CD4-positive, alpha-beta memory T cell (primary cell): ENCODE measurements around the gene IL20RA. TPM values are rescaled to one million over a fixed set of nuclear protein-coding genes. Genes with fewer than 3 reads are reported as not detected.
"Not testable (repeated sequence)": the region's sequence is repeated elsewhere in the genome, so short reads cannot be mapped to it uniquely, and the experiment has no call there.

Experiments used
- CTCF ChIA-PET: fragments of 350-600 bp; sonication (Branson Sonifier 250); formaldehyde crosslinking; loops from one replicate; lab custom pipeline; 2021; ENCODE audit warnings: inconsistent platforms; ENCODE audit not compliant: partially characterized antibody; lab: Charles Lee
- POLR2A ChIA-PET: fragments of 350-600 bp; sonication (Branson Sonifier 250); formaldehyde crosslinking; loops from one replicate; lab custom pipeline; 2021; ENCODE audit not compliant: partially characterized antibody; lab: Charles Lee
- DNase-seq, 5 donors: peaks; one replicate each; pipeline versions ENCODE4 v3.0.0 to v3.0.0-alpha.2; 2020 to 2022; ENCODE audit warnings: mixed read lengths in 1 of 5
- H3K27ac ChIP-seq: one replicate; pipeline ENCODE4 v1.7.0; 2013; ENCODE audit warnings: low read depth, low read length
- H3K27me3 ChIP-seq: 2 replicates; pipeline ENCODE4 v1.7.0; 2013; ENCODE audit warnings: mild to moderate bottlenecking, low read length, moderate library complexity; ENCODE audit not compliant: insufficient read depth
- H3K36me3 ChIP-seq: 2 replicates; pipeline ENCODE4 v1.7.0; 2013; ENCODE audit warnings: mild to moderate bottlenecking, low read length, moderate library complexity; ENCODE audit not compliant: insufficient read depth
- H3K4me1 ChIP-seq: 2 replicates; pipeline ENCODE4 v1.7.0; 2013; ENCODE audit warnings: mild to moderate bottlenecking, low read length, moderate library complexity; ENCODE audit not compliant: insufficient read depth
- H3K4me3 ChIP-seq, 2 donors: one replicate each; pipeline ENCODE4 v1.7.0; 2013; ENCODE audit warnings: low read length in 2 of 2, mild to moderate bottlenecking in 1 of 2
- H3K9me3 ChIP-seq, 2 donors: one replicate each; pipeline ENCODE4 v1.7.0; 2013; ENCODE audit warnings: low read length in 2 of 2, control low read depth in 1 of 2; ENCODE audit not compliant: control insufficient read depth in 1 of 2
- H3K27ac Mint-ChIP-seq, 7 donors: one replicate each; pipeline ENCODE4 v1.8.0; 2020 to 2021; ENCODE audit warnings: mixed read lengths in 7 of 7, mild to moderate bottlenecking in 6 of 7, inconsistent platforms in 3 of 7, moderate library complexity in 3 of 7
- H3K27me3 Mint-ChIP-seq, 2 donors: one replicate each; pipeline ENCODE4 v1.8.0; 2020 to 2021; ENCODE audit warnings: mixed read lengths in 2 of 2
- H3K36me3 Mint-ChIP-seq, 2 donors: one replicate each; pipeline ENCODE4 v1.8.0; 2020 to 2021; ENCODE audit warnings: mixed read lengths in 2 of 2, inconsistent platforms in 1 of 2, mild to moderate bottlenecking in 1 of 2
- H3K4me1 Mint-ChIP-seq, 4 donors: one replicate each; pipeline ENCODE4 v1.8.0; 2020 to 2021; ENCODE audit warnings: mixed read lengths in 4 of 4, mild to moderate bottlenecking in 1 of 4
- H3K4me3 Mint-ChIP-seq, 8 donors: one replicate each; pipeline ENCODE4 v1.8.0; 2020 to 2021; ENCODE audit warnings: mixed read lengths in 8 of 8, mild to moderate bottlenecking in 7 of 8, moderate library complexity in 6 of 8, inconsistent platforms in 3 of 8
- H3K9me3 Mint-ChIP-seq, 8 donors: one replicate each; pipeline ENCODE4 v1.8.0; 2020 to 2021; ENCODE audit warnings: mixed read lengths in 8 of 8, mild to moderate bottlenecking in 5 of 8, inconsistent platforms in 3 of 8, moderate library complexity in 1 of 8
- intact Hi-C: fragments of 100-400 bp; cut with micrococcal nuclease; formaldehyde crosslinking; loops from one replicate; pipeline ENCODE4 v1.15.1; 2023
- polyA plus RNA-seq, 2 donors: library from polyadenylated mRNA; unstranded; fragments of 300-500 nt; fragmentation: Illumina TruSeq; gene quantifications; one replicate each; pipeline ENCODE4 v1.2.3, GENCODE V29; 2021
- total RNA-seq, 2 experiments: library from RNA; stranded (reverse); gene quantifications; one replicate each; pipeline ENCODE4 v1.2.3, GENCODE V29; 2021

IL20RA gene
- total and polyA plus RNA-seq, 4 experiments from 2014 or later: not detected

GRCh38 chr6:136959935-136960334, 84.8 kb downstream of the IL20RA start:
- H3K4me3 Mint-ChIP-seq, H3K27ac ChIP-seq, H3K36me3 ChIP-seq, DNase-seq, H3K4me1 ChIP-seq, H3K4me3 ChIP-seq, H3K9me3 ChIP-seq, H3K9me3 Mint-ChIP-seq, POLR2A ChIA-PET, H3K27ac Mint-ChIP-seq, H3K27me3 ChIP-seq, H3K4me1 Mint-ChIP-seq, H3K36me3 Mint-ChIP-seq: not testable (repeated sequence)
- H3K27me3 Mint-ChIP-seq: peaks cover 7 to 21% of the 10 kb centered on the region in 2 donors
- intact Hi-C loops: loop anchor here (10.0 kb wide), 1 partner anchor 215 kb away; the partner anchor contains the start of gene IL22RA2
- CTCF ChIA-PET: interaction anchor here (1.2 kb wide), 1 partner anchor 9 kb away, joined by 5 read pairs; no protein-coding TSS in a partner anchor

DNA sequence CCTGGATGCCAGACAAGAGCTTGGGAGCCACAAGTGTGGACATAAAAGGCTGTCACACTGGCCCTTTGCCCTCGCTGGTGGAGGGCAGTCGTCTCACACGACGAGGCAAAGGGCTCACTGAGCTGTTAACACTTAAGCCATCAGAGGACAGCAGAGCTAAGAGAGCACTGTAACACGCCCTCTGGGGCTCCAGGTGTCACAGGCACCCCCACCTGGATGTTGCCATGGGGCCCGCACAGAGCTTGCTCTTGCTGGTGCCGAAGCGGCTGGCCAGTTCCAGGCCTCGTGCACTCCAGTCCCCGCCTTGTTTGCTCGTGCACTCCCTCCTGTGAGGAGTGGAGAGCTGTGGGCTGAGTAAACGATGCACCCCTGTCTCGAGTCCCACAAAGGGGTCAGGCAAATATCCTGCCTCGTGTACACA, 85.3 kb downstream of the IL20RA start:
- no peak for DNase-seq
- H3K9me3 Mint-ChIP-seq: no peaks in the 10 kb centered on the region
- POLR2A ChIA-PET: no interaction called here
- H3K4me3 ChIP-seq: no peak overlapping the region
- no peak overlapping the region for H3K27ac ChIP-seq
- H3K36me3 ChIP-seq: no peaks in the 10 kb centered on the region
- CTCF ChIA-PET: no interaction called here
- no peaks in the 10 kb centered on the region for H3K4me1 Mint-ChIP-seq
- H3K4me3 Mint-ChIP-seq: no peak overlapping the region
- no peaks in the 10 kb centered on the region for H3K4me1 ChIP-seq
- H3K36me3 Mint-ChIP-seq: no peaks in the 10 kb centered on the region
- peaks cover 4% of the 10 kb centered on the region for H3K27me3 ChIP-seq
- H3K9me3 ChIP-seq: no peaks in the 10 kb centered on the region
- intact Hi-C loops: no loop called here
- H3K27me3 Mint-ChIP-seq: peaks cover 6 to 20% of the 10 kb centered on the region in 2 donors
- no peak overlapping the region for H3K27ac Mint-ChIP-seq

DNA sequence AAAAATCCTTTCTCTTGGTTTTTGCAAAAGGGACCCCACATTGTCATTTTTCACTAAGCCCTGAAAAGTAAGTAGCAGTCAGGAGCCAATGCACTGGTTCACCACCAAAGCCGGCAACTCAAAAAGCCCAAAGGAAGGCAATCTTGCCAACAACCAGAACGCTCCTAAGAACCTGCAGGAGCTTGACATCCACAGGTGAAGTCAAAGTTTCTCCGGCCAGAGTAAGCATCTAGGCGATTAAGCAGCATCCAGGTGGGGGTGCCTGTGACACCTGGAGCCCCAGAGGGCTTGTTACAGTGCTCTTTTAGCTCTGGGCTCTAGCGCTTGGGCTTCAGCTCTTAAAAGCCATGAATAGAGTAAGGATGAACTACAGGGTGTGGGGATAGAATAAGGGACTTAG, 86.6 kb downstream of the IL20RA start:
- H3K4me3 Mint-ChIP-seq: no peak overlapping the region
- H3K27me3 Mint-ChIP-seq: peaks cover 6 to 21% of the 10 kb centered on the region in 2 donors
- H3K4me1 Mint-ChIP-seq: no peaks in the 10 kb centered on the region
- DNase-seq: no peak
- Histone ChIP-seq H3K9me3 (no peaks in the 10 kb centered on the region), H3K36me3 (no peaks in the 10 kb centered on the region), H3K4me3 (no peak overlapping the region), H3K27me3 (peaks cover 4% of the 10 kb centered on the region), H3K4me1 (no peaks in the 10 kb centered on the region), H3K27ac (no peak overlapping the region)
- no peak overlapping the region for H3K27ac Mint-ChIP-seq
- no peaks in the 10 kb centered on the region for H3K9me3 Mint-ChIP-seq
- intact Hi-C loops: no loop called here
- no peaks in the 10 kb centered on the region for H3K36me3 Mint-ChIP-seq
- CTCF ChIA-PET: interaction anchor here (1.2 kb wide), 1 partner anchor 9 kb away, joined by 5 read pairs; no protein-coding TSS in a partner anchor
- POLR2A ChIA-PET: no interaction called here

DNA sequence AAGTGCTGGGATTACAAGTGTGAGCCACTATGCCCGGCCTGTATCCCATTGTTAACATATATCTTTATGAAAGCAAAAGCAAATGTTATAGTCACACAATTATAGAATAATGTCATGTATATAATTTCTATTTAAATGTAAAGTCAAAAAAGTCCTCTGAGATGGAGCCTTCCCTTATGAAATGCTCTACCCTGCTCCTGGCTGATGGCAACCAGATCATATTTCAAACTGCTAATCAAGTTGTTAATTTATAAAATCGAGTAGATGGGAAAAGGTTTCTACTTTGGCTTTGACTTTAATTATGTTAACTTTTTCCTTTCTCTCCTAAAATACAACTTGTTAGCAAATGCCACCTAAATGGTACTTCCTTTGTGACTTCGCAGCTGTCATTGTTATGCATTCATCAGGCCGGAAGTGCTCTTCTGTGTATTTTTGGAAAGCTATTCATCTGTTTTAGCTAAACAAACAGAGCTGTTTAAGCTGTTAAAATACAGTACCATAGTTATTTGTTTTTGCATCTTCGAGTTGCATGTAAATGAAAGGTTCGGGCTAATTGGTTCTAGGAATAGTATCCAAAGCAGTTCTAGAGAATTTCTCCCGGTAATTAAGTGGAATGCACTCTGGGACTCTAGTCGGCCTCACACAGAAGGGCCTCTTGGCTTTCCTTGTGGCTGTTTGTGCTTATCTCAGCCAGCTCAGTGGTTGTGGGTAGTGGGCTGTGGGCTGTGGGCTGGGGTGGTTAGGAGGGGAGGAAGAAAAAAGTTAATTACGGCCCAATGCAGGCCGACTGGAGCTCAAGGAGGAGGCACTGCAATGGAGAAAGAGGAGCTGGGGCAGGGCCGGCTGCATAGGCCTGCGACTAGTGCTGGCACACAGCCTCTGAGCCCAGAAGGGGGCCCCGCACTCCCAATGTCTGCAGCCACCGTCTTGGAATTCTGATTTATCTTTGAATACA, 87.9 kb downstream of the IL20RA start:
- intact Hi-C loops: no loop called here
- H3K4me1 Mint-ChIP-seq: no peaks in the 10 kb centered on the region
- no peaks in the 10 kb centered on the region for H3K9me3 Mint-ChIP-seq
- CTCF ChIA-PET: interaction anchor here (1.1 to 1.2 kb wide), 2 partner anchors 10 to 137 kb away, joined by 3 to 5 read pairs; no protein-coding TSS in a partner anchor
- POLR2A ChIA-PET: no interaction called here
- no peaks in the 10 kb centered on the region for H3K9me3 ChIP-seq
- H3K27me3 Mint-ChIP-seq: peaks cover 6 to 23% of the 10 kb centered on the region in 2 donors
- H3K36me3 Mint-ChIP-seq: no peaks in the 10 kb centered on the region
- H3K27ac Mint-ChIP-seq: peak overlapping the region in 1 of 7 donors; percentile 22
- H3K27ac ChIP-seq: no peak overlapping the region
- no peaks in the 10 kb centered on the region for H3K4me1 ChIP-seq
- DNase-seq: no peak
- no peaks in the 10 kb centered on the region for H3K36me3 ChIP-seq
- no peak overlapping the region for H3K4me3 Mint-ChIP-seq
- H3K27me3 ChIP-seq: peaks cover 4% of the 10 kb centered on the region
- no peak overlapping the region for H3K4me3 ChIP-seq

DNA sequence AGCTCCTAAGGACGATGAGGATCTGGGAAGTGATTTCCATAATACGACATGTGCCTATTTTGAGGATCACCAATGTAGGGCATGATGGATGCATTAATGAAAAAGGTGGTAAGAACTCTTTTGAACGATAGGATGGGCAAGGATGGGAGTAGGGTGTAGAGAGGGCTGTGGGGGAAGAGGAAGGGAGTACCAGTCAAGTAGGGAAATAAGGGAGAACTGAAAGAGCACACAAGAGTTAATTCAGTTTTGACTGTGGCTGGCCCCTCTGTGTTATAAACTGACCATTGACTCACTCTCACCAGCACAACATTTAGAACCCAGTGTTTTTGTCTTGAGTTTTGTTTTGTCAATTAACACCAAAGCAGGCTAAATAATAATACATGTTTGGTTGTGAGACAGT, 89.6 kb downstream of the IL20RA start:
- Mint-ChIP-seq H3K36me3 (no peaks in the 10 kb centered on the region), H3K27ac (peak overlapping the region in 1 of 7 donors; percentile 7), H3K4me1 (no peaks in the 10 kb centered on the region)

GRCh38 chr6:136952714-136953260, 92.0 kb downstream of the IL20RA start:
- Mint-ChIP-seq H3K4me3 (no peak overlapping the region), H3K9me3 (peaks cover 0 to 9% (median 3%) of the 10 kb centered on the region in 8 donors), H3K27me3 (peaks cover 8 to 13% of the 10 kb centered on the region in 2 donors), H3K36me3 (peaks cover 0 to 5% of the 10 kb centered on the region in 2 donors), H3K4me1 (no peaks in the 10 kb centered on the region), H3K27ac (no peak overlapping the region)
- ChIA-PET CTCF (no interaction called here), POLR2A (no interaction called here)
- H3K9me3 ChIP-seq: no peaks in the 10 kb centered on the region
- peaks cover 4% of the 10 kb centered on the region for H3K27me3 ChIP-seq
- no peak overlapping the region for H3K4me3 ChIP-seq
- intact Hi-C loops: no loop called here
- H3K36me3 ChIP-seq: no peaks in the 10 kb centered on the region
- H3K27ac ChIP-seq: no peak overlapping the region
- DNase-seq: no peak
- no peaks in the 10 kb centered on the region for H3K4me1 ChIP-seq

More for the DNA sequence above, 89.6 kb downstream of the IL20RA start:
- Mint-ChIP-seq H3K9me3 (no peaks in the 10 kb centered on the region), H3K4me3 (no peak overlapping the region), H3K27me3 (peaks cover 6 to 18% of the 10 kb centered on the region in 2 donors)
- POLR2A ChIA-PET: no interaction called here
- no peak for DNase-seq
- H3K4me3 ChIP-seq: no peak overlapping the region
- H3K36me3 ChIP-seq: no peaks in the 10 kb centered on the region
- no peaks in the 10 kb centered on the region for H3K9me3 ChIP-seq
- no peaks in the 10 kb centered on the region for H3K4me1 ChIP-seq
- CTCF ChIA-PET: no interaction called here
- H3K27me3 ChIP-seq: peaks cover 4% of the 10 kb centered on the region
- H3K27ac ChIP-seq: no peak overlapping the region
- intact Hi-C loops: no loop called here

DNA sequence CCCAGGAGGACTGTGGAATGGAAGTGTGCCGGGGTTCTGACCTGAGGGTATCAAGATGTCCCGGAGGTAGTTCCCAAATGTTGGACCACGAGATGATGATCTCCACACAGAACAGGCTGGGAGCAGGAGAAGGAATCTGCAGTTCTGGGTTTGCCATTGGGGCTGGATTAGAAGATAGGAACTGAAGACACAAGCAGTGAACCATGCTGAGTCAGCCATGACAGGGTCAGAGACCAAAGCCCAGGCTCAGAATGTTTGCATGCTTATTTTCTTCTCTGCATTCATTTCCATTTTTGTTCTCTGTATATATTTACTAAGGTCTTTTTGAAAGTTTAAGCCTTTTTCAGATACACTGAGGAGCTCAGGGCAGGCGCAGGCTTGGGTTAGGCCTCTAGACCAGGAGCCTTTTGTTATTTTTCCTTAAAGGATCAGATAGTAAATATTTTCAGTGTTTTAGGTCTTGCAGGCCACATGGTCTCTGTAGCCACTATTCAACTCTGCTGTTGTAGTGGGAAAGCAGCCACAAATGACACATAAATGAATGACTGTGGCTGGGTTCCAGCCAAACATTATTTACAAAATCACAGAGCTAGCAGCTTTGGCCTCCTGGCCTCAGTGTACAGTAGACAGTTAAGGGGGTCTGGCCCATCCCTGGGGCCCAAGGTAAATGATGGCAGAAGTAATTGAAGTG, 94.2 kb downstream of the IL20RA start:
- intact Hi-C loops: no loop called here
- Histone ChIP-seq H3K4me1 (no peaks in the 10 kb centered on the region), H3K27me3 (no peaks in the 10 kb centered on the region), H3K9me3 (no peaks in the 10 kb centered on the region), H3K27ac (no peak overlapping the region), H3K36me3 (no peaks in the 10 kb centered on the region), H3K4me3 (no peak overlapping the region)
- Mint-ChIP-seq H3K4me3 (no peak overlapping the region), H3K27ac (no peak overlapping the region), H3K36me3 (peaks cover 0 to 7% of the 10 kb centered on the region in 2 donors), H3K9me3 (peaks cover 0 to 10% (median 4%) of the 10 kb centered on the region in 8 donors), H3K4me1 (no peaks in the 10 kb centered on the region), H3K27me3 (peaks cover 11 to 13% of the 10 kb centered on the region in 2 donors)
- POLR2A ChIA-PET: no interaction called here
- no peak for DNase-seq
- CTCF ChIA-PET: interaction anchor here (1.1 kb wide), 1 partner anchor 34 kb away, joined by 3 read pairs; no protein-coding TSS in a partner anchor
